A549 (cell line): ENCODE measurements around the gene LRIG1.

Experiments used
- CTCF ChIP-seq: fragments of >200 bp; sonication (Bioruptor Twin); formaldehyde crosslinking; IDR thresholded peaks from 3 replicates; pipeline ENCODE4 v1.5.1; 2016
- HOXB13 ChIP-seq: fragments of 250-450 bp; sonication (Bioruptor Pico); IDR thresholded peaks from 2 replicates; pipeline ENCODE4 v1.5.0; 2020; ENCODE audit warnings: low read depth, mild to moderate bottlenecking, moderate library complexity

- no peak for TF ChIP-seq CTCF
- TF ChIP-seq HOXB13, result no peak
Observed at GRCh38 chr3:66353039-66353438, 147.8 kb downstream of the LRIG1 start.
